KBM-7 (cell line): ENCODE data around the gene PLAGL1.

ENCODE experiments used
- DNase-seq: peaks from one replicate; pipeline ENCODE4 v3.0.0-alpha.2; 2015
- in situ Hi-C: fragments of 300-500 bp; cut with MboI; formaldehyde crosslinking; loops from 2 replicates; pipeline ENCODE4 v1.14.3; 2020; ENCODE audit warnings: low sequenced_read_pairs, low pct_unique_long_range_greater_than_20kb, mixed read lengths

PLAGL1 gene

DNA sequence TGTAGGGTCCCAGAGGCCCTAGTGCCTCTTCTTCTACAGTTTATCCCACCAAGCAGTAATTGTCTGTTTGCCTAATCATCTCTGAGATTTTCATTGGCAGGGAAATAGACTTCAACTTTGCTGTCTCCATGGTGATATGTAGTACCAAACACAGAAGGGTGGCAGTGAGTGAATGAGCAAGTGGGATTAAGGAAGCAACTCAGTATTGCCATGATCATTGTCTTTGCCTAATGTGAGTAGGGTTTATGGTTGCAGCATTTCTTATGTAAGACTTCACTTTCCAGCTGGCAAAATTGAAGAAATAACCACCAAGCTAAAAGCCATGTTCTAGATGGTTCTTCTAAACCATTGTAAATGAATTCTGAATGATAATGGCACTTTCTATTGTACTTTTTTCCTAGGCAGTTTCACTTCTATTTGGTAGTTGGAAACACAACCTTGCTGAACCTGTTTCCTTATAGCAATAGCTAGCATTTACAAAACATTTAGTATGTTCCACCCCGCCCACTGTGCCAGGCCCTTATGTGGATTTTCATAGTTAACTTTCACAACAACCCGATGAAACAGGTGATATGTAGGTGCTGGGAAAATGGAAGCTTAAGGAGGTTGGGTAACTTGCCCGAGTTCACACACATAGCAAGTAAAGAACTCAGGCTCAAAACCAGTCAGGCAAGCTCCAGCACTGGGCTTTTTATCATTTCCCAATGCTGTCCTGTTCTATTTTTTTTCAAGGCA is 111.8 kb downstream of the PLAGL1 start:
- peak; percentile 5 for DNase-seq
- in situ Hi-C loops = no loop called here

DNA sequence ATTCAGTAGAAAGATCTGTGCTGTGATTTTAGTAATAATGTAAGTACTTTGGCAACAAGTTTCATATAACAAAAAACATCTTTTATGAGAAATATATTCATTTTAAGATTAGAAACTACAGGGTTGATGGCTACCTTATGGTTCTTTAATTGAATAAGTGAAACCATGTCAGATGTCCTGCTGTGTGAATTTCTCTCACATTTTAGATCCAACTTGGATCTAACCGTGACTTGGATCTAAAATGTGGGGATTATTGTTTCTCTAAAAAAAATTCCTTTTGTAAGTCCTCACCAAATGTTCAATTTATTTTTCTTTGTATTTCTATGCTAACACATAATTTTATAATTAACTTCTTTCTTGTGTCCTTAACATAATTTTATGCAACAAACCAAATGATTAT is 113.4 kb downstream of the PLAGL1 start:
- in situ Hi-C loops = no loop called here

More for the DNA sequence above, 113.4 kb downstream of the PLAGL1 start:
- DNase-seq = no peak
